Skeletal muscle tissue (tissue), 4 donors: ENCODE measurements around the gene AMER2. TPM values are rescaled to one million over a fixed set of nuclear protein-coding genes. Genes with fewer than 3 reads are reported as not detected.
A peak's percentile ranks its signal among the peaks of the same experiment; 100 is the strongest.

Experiments used
- H3K27ac ChIP-seq: one replicate; pipeline ENCODE4 v1.7.0; 2013; ENCODE audit warnings: mild to moderate bottlenecking, low read depth, low read length, inconsistent platforms
- H3K27me3 ChIP-seq, 3 donors: one replicate each; pipeline ENCODE4 v1.7.0; 2013; ENCODE audit warnings: low read length in 3 of 3; ENCODE audit not compliant: control insufficient read depth in 3 of 3, insufficient read depth in 3 of 3
- H3K36me3 ChIP-seq, 3 donors: one replicate each; pipeline ENCODE4 v1.7.0; 2013; ENCODE audit warnings: low read length in 3 of 3; ENCODE audit not compliant: control insufficient read depth in 3 of 3, insufficient read depth in 3 of 3
- H3K4me1 ChIP-seq, 3 donors: one replicate each; pipeline ENCODE4 v1.7.0; 2013; ENCODE audit warnings: low read length in 3 of 3, mild to moderate bottlenecking in 3 of 3; ENCODE audit not compliant: control insufficient read depth in 3 of 3, insufficient read depth in 3 of 3
- H3K4me3 ChIP-seq, 3 donors: one replicate each; pipeline ENCODE4 v1.7.0; 2013; ENCODE audit warnings: low read length in 3 of 3
- H3K9ac ChIP-seq, 3 donors: one replicate each; pipeline ENCODE4 v1.7.0; 2013; ENCODE audit warnings: low read length in 3 of 3, mild to moderate bottlenecking in 3 of 3, moderate library complexity in 2 of 3, low read depth in 1 of 3
- H3K9me3 ChIP-seq, 3 donors: one replicate each; pipeline ENCODE4 v1.7.0; 2013; ENCODE audit warnings: low read length in 3 of 3; ENCODE audit not compliant: control insufficient read depth in 3 of 3
- total RNA-seq: library from RNA; depleted of rRNA; stranded (reverse); fragments of >200 nt; gene quantifications from one replicate; pipeline ENCODE4 v1.2.3, GENCODE V29; 2014
- donor health status: Osteomylitis.

AMER2 gene, protein sequence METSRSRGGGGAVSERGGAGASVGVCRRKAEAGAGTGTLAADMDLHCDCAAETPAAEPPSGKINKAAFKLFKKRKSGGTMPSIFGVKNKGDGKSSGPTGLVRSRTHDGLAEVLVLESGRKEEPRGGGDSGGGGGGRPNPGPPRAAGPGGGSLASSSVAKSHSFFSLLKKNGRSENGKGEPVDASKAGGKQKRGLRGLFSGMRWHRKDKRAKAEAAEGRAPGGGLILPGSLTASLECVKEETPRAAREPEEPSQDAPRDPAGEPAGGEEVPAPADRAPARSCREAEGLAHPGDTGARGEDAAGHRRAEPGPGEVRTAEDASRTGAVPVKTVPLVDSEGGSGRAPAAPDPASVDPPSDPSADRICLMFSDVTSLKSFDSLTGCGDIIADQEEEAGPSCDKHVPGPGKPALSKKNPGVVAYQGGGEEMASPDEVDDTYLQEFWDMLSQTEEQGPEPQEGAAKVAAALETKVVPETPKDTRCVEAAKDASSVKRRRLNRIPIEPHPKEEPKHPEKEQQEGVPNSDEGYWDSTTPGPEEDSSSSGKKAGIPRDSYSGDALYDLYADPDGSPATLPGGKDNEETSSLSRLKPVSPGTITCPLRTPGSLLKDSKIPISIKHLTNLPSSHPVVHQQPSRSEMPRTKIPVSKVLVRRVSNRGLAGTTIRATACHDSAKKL
- not detected for total RNA-seq

- H3K27me3 ChIP-seq = peaks cover 46 to 49% (median 48%) of the 10 kb centered on the region in 3 donors
These were observed at the start of gene AMER2 for GRCh38 chr13:25171517-25172302. TSS of gene AMER2 (minus strand) at chr13:25172288. CDS start at chr13:25171619, 669 bp downstream.

DNA sequence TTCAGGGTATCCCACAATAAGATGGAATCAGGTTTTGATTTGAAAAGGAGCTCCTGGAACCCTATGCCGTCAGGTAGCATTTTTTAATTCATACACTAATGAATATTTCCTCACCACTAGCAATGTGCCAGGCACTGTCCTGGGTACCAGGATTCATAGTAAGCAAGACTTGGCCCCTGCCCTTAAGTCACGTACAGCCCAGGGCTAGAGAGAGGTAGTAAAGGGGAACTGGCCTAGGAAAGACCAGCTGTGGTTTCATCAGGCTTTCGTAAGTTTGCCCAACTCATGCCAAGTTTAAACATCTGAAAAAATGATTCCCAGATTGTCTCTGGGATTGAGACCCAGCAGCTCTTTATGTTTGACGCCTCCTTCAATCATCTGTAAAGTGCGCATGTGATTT lies 45.9 kb upstream of the AMER2 start:
- H3K9me3 ChIP-seq = no peaks in the 10 kb centered on the region
- no peak overlapping the region for H3K4me3 ChIP-seq
- peaks cover 0 to 6% (median 4%) of the 10 kb centered on the region in 3 donors for H3K27me3 ChIP-seq
- H3K4me1 ChIP-seq = no peaks in the 10 kb centered on the region
- H3K27ac ChIP-seq = no peak overlapping the region
- no peaks in the 10 kb centered on the region for H3K36me3 ChIP-seq
- no peak overlapping the region for H3K9ac ChIP-seq

More at GRCh38 chr13:25171517-25172302, at the start of gene AMER2:
- H3K9ac ChIP-seq = peak within 1 kb of the TSS in 1 of 3 donors; percentile 7
- peak within 1 kb of the TSS; percentile 21 to 57 (median 45) for H3K4me3 ChIP-seq
- H3K27ac ChIP-seq = no peak within 1 kb of the TSS
- peaks cover 3 to 6% (median 3%) of the 10 kb centered on the region in 3 donors for H3K4me1 ChIP-seq
- no peaks in the 10 kb centered on the region for H3K36me3 ChIP-seq
- peaks cover 0 to 2% (median 0%) of the 10 kb centered on the region in 3 donors for H3K9me3 ChIP-seq

DNA sequence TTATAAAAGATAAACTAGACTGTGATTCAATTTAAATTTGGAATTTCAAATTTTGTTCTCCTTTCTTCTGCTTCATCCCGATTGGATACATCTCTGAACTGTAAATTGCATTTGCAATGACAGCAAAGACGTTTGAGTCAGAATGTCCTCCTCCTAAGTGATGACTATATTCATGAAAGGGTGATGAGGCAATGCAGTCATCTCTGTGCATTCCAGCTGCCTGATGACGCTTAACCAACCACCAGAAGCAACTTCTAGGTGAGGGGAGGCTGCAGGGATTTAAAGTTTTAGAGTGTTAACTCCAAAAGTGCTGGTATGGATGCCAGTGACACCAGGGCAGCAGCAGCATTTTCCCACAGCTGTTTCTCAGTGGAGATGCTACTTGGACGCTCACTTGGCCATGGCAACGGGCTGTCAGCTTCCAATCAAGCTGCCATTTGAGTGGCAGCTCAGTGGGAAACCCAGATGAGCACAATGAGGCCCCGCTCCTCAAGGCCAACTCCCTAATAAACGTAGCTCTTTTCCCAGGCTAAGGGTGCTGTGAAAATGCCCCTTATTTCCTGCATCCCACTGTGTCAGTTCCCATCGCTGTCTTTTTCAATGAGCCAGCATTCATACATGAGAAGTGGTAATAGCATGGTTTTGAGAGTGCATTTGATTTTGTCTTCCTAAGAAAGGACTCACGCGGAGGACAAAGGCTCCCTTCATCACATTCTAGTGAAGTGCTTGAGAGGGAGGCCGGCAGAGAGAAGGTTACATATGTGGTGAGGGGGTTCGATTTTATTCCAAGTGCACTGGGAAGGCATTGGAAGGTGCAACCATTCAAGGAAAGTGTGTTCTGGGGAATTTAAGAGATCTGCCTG lies 45.2 kb upstream of the AMER2 start:
- Histone ChIP-seq H3K27ac (no peak overlapping the region), H3K4me3 (no peak overlapping the region), H3K4me1 (no peaks in the 10 kb centered on the region), H3K9ac (no peak overlapping the region), H3K27me3 (peaks cover 0 to 3% (median 0%) of the 10 kb centered on the region in 3 donors), H3K36me3 (no peaks in the 10 kb centered on the region), H3K9me3 (no peaks in the 10 kb centered on the region)

DNA sequence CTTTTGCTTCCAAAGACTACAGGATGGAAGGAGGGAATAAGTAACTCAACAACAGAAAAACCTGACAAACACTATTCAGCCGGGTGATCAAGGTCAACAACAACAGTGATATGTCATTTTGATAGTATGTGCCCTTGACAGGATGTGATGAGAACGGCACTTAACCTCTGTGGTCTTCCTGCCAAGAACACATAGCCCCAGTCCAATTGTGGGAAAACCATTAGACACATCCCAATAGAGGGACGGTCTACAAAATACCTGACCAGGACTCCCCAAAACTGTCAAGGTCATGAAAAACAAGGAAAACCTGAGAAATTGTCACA lies 43.1 kb upstream of the AMER2 start:
- no peaks in the 10 kb centered on the region for H3K9me3 ChIP-seq
- no peaks in the 10 kb centered on the region for H3K36me3 ChIP-seq
- no peak overlapping the region for H3K9ac ChIP-seq
- peaks cover 0 to 3% (median 0%) of the 10 kb centered on the region in 3 donors for H3K27me3 ChIP-seq
- no peak overlapping the region for H3K27ac ChIP-seq
- no peaks in the 10 kb centered on the region for H3K4me1 ChIP-seq
- H3K4me3 ChIP-seq = no peak overlapping the region

DNA sequence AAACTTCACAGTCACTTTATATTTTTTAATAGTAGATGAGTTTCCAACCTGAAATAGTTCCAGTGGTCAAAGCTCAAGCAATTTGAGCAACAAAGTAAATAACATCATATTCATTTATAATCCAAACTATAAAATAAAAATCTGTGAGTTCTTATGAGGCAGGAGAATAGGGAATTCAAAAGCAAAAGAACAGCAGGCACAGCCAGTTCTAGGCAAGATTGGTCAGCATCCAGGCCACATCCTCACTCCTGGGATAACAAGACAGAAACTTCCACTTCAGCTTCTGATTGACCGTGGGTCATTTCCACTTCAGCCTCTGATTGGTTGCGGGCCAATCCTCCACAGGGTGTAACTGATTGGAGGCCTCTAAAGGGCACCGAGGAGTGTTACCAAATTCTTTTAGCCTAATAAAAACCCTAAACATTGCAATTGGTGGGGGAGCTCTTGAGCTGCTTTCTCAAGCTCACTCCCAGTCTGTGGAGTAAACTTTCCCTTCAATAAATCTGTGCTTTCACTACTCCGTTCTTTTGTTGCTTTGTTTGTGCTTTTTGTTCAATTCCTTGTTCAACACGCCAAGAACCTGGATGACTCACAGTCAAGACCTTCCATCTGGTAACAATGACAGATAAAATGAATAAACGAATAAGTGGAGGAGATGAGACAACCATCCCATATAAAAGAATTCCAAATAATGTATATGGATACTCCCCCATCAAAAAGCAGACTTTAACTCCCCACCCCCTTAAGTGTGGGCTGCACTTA lies 42.6 kb upstream of the AMER2 start:
- H3K9me3 ChIP-seq = no peaks in the 10 kb centered on the region
- H3K36me3 ChIP-seq = no peaks in the 10 kb centered on the region
- H3K27me3 ChIP-seq = peaks cover 0 to 3% (median 0%) of the 10 kb centered on the region in 3 donors
- no peak overlapping the region for H3K4me3 ChIP-seq
- H3K9ac ChIP-seq = no peak overlapping the region
- H3K4me1 ChIP-seq = no peaks in the 10 kb centered on the region
- H3K27ac ChIP-seq = no peak overlapping the region

DNA sequence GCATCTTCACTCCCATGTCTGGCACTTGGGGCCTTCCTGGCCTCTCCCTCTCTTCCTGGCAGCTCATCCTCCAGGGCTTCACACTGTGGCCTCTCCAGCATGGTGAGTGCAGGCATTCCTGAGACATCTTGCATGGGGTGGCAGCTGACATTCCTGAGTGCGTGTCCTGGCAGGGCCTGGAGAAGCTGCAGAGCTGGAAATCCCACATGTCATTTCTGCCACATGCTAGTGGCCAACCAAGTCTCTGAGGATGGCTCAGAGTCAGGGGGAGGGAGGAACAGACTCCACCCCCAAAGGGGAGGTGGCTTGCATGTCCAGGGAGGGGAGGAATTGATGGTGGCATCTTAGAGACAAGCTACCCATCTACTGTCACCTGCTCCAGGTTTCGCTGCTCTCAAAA lies 41.6 kb upstream of the AMER2 start:
- Histone ChIP-seq H3K9me3 (no peaks in the 10 kb centered on the region), H3K36me3 (no peaks in the 10 kb centered on the region), H3K4me3 (no peak overlapping the region), H3K27ac (no peak overlapping the region), H3K9ac (no peak overlapping the region), H3K27me3 (peaks cover 0 to 3% (median 0%) of the 10 kb centered on the region in 3 donors), H3K4me1 (no peaks in the 10 kb centered on the region)

- Histone ChIP-seq H3K27me3 (no peaks in the 10 kb centered on the region), H3K4me3 (no peak overlapping the region), H3K36me3 (no peaks in the 10 kb centered on the region), H3K4me1 (no peaks in the 10 kb centered on the region), H3K9ac (no peak overlapping the region), H3K9me3 (no peaks in the 10 kb centered on the region), H3K27ac (no peak overlapping the region)
These were observed 38.9 kb upstream of the AMER2 start for GRCh38 chr13:25210842-25211569.

- Histone ChIP-seq H3K27ac (no peak overlapping the region), H3K27me3 (peaks cover 0 to 14% (median 9%) of the 10 kb centered on the region in 3 donors), H3K36me3 (no peaks in the 10 kb centered on the region), H3K4me3 (no peak overlapping the region), H3K9ac (no peak overlapping the region), H3K9me3 (no peaks in the 10 kb centered on the region), H3K4me1 (no peaks in the 10 kb centered on the region)
These were observed 35.3 kb upstream of the AMER2 start for GRCh38 chr13:25207291-25207810.
